GM19238 (cell line): ENCODE results near the gene CLOCK.

ENCODE experiments used
- DNase-seq: peaks from one replicate; pipeline ENCODE4 v3.0.0; 2011; ENCODE audit warnings: low spot score; ENCODE audit not compliant: insufficient read length

The CLOCK gene

DNA sequence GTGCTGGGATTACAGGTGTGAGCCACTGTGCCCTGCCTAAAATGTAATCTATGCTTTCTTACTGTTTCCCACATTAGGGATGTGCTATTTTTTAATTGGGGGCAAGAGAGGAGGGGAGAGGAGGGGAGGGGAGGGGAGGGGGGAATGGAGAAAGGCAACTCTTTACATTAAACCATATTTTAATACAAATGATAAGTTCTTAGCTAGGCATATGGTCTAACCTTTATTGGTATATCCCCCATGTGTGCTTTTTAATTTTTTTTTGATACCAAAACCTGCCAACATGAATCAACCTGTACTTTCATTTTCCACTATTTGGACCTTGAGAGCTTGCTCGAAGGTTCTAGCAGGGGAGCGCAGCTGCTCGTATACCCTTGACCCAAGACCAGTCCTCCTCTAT, 6.4 kb downstream of the CLOCK start:
- DNase-seq = no peak

GRCh38 chr4:55539658-55540057, 7.1 kb downstream of the CLOCK start:
- DNase-seq = no peak

DNA sequence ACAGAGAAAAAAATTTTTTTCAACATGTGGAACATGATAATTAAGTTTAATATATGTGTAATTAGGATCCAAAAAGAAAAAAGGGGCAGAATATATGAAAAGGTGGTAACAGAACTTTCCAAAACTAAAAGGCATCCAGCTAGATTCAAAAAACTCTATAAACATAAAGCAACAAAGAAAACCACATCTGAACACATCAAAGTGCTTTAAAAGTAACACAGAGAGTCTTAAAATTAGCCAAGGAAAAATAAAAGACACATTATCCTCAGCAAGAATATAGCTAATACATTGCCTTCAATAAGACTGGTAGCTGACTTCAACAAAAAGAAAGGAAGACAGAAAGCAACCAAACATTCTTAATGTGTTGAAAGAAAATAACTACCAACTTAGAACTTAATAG, 8.2 kb downstream of the CLOCK start:
- DNase-seq = no peak

- DNase-seq = no peak
Observed at GRCh38 chr4:55534306-55534705, 12.4 kb downstream of the CLOCK start.

GRCh38 chr4:55530691-55531090, 16.0 kb downstream of the CLOCK start:
- DNase-seq = no peak

GRCh38 chr4:55530167-55530566, 16.5 kb downstream of the CLOCK start:
- DNase-seq = no peak

GRCh38 chr4:55528491-55528890, 18.2 kb downstream of the CLOCK start:
- no peak for DNase-seq

- no peak for DNase-seq
Observed at GRCh38 chr4:55524844-55525571, 21.7 kb downstream of the CLOCK start.

DNA sequence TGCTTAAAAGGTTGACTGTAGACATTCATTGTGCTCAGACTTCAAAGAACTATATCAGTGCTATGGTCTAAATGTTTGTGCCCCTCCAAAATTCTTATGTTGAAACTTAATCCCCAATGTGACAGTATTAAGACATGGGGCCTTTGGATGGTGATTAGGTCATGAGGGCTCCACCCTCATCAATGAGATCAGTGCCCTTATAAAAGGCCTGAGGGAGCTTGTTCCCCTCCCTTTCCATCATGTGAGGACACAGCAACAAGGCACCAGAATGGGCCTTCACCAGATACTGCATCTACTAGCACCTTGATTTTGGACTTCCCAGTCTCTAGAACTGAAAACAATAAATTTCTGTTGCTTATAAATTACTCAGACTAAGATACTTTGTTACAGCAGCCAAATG, 28.3 kb downstream of the CLOCK start:
- no peak for DNase-seq

- DNase-seq = no peak
Observed at GRCh38 chr4:55517526-55518229, 29.0 kb downstream of the CLOCK start.

GRCh38 chr4:55512922-55513571, 33.7 kb downstream of the CLOCK start:
- DNase-seq = no peak

DNA sequence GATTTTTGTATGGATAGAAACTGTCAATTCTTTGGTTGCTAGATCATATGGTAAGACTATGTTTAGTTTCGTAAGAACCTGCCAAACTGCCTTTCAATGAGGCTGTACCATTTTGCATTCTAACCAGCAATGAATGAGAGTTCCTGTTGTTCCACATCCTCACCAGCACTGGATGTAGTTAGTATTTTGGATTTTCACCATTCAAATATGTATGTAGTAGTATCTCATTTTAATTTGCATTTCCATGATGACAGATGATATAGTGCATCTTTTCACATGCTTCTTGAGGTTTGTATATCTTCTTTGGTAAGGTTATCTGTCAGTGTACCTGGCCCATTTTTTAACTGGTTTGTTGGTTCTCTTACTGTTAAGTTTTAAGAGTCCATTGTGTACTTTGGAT, 34.6 kb downstream of the CLOCK start:
- DNase-seq = no peak

DNA sequence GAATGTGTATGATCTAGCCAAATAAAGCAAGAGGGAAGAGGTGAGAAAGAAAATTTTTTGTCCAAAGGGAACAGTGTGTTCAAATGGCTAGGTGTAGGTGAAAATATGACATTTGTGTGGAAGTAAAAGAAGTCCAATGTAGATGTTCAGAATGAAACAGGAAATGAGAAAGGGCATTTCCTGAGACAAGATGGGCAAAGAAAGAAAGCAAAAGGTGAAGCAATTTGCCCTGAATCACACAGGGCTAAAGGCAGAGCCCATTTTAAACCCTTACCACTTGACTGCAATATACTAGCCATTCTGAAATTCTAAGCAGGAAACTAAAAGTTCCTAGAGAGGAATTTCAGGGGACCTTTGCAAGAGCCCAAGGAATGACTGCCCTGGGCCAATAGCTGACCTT, 36.0 kb downstream of the CLOCK start:
- no peak for DNase-seq

DNA sequence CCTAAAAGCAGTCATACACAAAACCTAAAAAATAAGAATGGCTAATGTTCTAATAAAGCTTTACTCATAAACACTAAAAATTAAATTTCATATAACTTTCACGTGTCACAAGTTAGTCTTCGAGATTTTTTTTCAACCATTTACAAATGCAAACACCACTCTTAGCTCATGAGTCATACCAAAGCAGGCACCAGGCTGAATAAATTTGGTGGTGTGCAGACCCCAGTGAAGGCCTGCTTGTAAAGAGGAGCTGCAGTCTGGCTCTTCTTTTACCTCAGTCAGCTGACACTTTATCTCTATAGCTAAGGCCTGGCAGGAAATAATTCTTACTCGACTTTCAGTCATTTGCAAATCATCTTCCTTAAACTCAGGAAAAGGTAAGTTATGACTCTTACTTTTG, 37.4 kb downstream of the CLOCK start:
- no peak for DNase-seq

DNA sequence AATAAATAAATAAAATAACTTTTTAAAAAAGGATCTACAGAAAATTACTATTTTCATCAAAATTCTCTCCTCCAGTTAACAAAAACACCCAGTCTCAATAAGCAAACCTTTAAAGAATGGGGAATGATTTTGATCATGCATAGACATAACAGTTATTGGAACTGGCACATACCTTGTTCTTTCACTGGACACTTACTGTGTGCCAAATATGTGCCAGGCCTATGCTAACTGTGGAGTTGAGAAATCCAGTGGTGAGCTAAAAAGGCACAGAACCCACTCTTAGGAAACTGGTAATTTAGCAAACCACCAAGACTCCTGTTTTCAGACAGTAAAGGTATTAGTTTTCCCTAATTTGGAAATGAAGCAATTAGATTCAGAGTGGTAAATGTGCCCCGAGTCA, 39.1 kb downstream of the CLOCK start:
- no peak for DNase-seq

DNA sequence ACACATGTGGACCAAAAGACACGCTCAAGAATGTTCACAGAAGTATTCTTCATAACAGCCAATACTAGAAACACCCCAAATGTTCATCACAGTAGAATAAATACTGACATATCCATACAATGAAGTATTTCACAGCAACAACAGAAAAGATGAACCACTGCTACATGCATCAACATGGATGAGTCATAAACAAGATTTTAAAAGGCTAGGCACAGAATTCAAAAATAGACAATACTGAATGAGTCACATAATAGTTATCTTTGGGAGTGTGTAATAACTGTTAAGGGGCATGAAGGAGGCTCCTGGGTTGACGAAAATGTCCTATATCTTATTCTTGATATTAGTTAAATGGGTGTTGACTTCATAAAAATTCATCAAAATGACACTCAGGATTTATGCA, 43.5 kb downstream of the CLOCK start:
- no peak for DNase-seq

DNA sequence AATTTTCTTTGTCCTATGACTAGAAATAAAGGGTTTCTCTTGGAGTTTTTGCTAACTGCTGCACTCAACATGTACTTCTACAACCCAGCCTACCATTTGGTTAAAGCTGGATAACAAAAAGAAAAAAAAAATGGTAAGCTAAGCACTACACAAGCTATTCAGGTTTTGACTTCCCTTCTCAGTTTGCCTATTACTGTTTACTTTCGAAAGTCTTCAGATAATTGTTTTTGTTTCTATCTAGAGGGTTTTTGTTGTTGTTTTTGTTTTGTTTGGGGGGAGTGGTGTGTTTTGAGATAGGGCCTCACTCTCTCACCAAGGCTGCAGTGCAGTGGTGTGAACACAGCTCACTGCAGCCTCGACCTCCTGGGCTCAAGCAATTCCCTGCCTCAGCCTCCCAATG, 46.6 kb downstream of the CLOCK start:
- DNase-seq = no peak

DNA sequence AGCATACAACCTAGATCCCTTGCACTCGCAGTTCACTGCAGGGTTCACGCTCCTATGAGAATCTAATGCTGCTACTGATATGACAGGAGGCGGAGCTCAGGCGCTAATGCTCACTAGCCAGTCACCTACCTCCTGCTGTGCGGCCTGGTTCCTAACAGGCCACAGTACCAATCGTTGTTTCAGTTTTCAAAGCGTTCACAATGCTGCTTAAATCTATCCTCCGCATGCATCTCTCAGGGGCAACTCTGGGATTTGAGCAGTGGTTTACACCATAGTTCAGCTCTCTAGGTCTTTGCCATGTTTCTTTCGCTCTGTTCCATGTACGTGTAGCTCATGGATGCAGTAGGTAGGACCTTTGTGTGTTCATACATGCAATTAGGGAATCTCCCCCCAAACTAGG, 47.2 kb downstream of the CLOCK start:
- DNase-seq = no peak

GRCh38 chr4:55498051-55498450, 48.7 kb downstream of the CLOCK start:
- no peak for DNase-seq

DNA sequence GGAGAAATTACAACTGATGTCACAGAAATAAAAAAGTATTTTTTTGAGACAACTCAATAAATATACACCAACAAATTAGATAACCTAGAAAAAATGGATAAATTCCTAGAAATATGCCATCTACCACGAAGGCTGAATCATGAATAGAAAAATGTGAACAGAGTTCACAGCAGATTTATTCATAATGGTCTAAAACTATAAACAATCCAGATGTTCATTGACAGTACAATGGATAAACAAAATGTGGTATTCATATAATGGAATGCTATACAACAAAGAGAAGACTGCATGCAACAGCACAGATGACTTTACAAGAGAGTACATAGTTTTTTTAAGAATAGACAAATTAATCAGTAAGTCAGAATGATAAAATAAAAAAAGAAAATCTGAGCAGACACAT, 55.2 kb downstream of the CLOCK start:
- DNase-seq = no peak

- DNase-seq = no peak
Observed at GRCh38 chr4:55488716-55489115, 58.0 kb downstream of the CLOCK start.

- no peak for DNase-seq
Observed at GRCh38 chr4:55485821-55486220, 60.9 kb downstream of the CLOCK start.

GRCh38 chr4:55483315-55483714, 63.4 kb downstream of the CLOCK start:
- no peak for DNase-seq
